Progenitor cell of endocrine pancreas (in vitro differentiated cells): Measurements from ENCODE around the gene ZNF275. TPM values are rescaled to one million over a fixed set of nuclear protein-coding genes. Genes with fewer than 3 reads are reported as not detected.

Experiments used
- DNase-seq: peaks from one replicate; pipeline ENCODE4 v3.0.0; 2021; ENCODE audit warnings: low spot score; ENCODE audit not compliant: unreplicated experiment
- H3K27ac Mint-ChIP-seq: 2 replicates; pipeline ENCODE4 v1.8.0; 2021; ENCODE audit warnings: mild to moderate bottlenecking, moderate library complexity, mixed read lengths
- H3K27me3 Mint-ChIP-seq: 2 replicates; pipeline ENCODE4 v1.8.0; 2021; ENCODE audit warnings: mixed read lengths
- H3K36me3 Mint-ChIP-seq: 2 replicates; pipeline ENCODE4 v1.8.0; 2022; ENCODE audit warnings: mixed read lengths; ENCODE audit not compliant: insufficient read depth
- H3K4me1 Mint-ChIP-seq: 2 replicates; pipeline ENCODE4 v1.8.0; 2021; ENCODE audit warnings: low read depth, mixed read lengths
- H3K4me3 Mint-ChIP-seq: 2 replicates; pipeline ENCODE4 v1.8.0; 2021; ENCODE audit warnings: low read depth, mild to moderate bottlenecking, moderate library complexity, mixed read lengths
- H3K9me3 Mint-ChIP-seq: 2 replicates; pipeline ENCODE4 v1.8.0; 2021; ENCODE audit warnings: low read depth, mixed read lengths
- total RNA-seq: library from RNA; stranded (reverse); gene quantifications from 2 replicates; pipeline ENCODE4 v1.2.1, GENCODE V29; 2021
- TF ChIP-seq, protein P1 (sequence below): fragments of 200-600 bp; sonication (generic); IDR thresholded peaks from one replicate; pipeline ENCODE4 v1.5.0; 2021; ENCODE audit warnings: antibody characterized with exemption, mild to moderate bottlenecking; ENCODE audit not compliant: unreplicated experiment

Gene ZNF275
- total RNA-seq, 1 donor from 2014 or later = 12.2 TPM

DNA sequence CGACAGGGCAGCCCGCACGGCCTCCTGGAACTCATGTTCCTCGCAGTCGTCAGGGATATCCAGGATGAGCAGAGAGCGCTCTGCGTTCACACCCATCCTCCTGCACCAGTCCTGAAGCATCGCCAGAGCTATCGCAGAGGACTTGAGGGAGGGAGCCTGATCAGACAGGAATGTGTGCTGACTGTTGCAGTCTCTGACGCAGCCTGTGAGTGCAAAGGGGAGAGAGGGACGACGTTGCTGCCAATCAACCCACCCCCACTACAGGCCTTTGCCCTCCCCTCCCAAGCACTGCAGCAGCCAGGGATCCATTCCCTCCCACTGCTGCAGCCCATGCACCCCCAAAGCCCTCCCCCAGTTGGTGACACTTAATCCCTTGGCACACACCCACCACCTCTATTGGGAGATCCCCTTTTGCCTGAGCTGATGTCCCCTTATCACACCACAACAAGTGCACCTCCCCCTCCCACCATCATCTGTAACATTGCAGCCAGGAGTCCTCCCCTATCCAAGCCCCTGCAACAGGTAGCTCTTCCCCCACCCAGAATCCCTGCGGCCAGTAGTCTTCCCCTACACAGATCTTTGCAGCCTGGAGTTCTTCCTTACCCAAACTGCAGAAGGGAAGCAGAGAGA lies 13.3 kb upstream of the ZNF275 start:
- no peak overlapping the region for H3K4me3 Mint-ChIP-seq
- H3K27me3 Mint-ChIP-seq = peaks cover 3% of the 10 kb centered on the region
- no peaks in the 10 kb centered on the region for H3K36me3 Mint-ChIP-seq
- no peak overlapping the region for H3K27ac Mint-ChIP-seq
- H3K9me3 Mint-ChIP-seq = peaks cover 16% of the 10 kb centered on the region
- no peaks in the 10 kb centered on the region for H3K4me1 Mint-ChIP-seq
- DNase-seq = no peak
- TF ChIP-seq, protein P1, sequence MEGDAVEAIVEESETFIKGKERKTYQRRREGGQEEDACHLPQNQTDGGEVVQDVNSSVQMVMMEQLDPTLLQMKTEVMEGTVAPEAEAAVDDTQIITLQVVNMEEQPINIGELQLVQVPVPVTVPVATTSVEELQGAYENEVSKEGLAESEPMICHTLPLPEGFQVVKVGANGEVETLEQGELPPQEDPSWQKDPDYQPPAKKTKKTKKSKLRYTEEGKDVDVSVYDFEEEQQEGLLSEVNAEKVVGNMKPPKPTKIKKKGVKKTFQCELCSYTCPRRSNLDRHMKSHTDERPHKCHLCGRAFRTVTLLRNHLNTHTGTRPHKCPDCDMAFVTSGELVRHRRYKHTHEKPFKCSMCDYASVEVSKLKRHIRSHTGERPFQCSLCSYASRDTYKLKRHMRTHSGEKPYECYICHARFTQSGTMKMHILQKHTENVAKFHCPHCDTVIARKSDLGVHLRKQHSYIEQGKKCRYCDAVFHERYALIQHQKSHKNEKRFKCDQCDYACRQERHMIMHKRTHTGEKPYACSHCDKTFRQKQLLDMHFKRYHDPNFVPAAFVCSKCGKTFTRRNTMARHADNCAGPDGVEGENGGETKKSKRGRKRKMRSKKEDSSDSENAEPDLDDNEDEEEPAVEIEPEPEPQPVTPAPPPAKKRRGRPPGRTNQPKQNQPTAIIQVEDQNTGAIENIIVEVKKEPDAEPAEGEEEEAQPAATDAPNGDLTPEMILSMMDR = no peak

DNA sequence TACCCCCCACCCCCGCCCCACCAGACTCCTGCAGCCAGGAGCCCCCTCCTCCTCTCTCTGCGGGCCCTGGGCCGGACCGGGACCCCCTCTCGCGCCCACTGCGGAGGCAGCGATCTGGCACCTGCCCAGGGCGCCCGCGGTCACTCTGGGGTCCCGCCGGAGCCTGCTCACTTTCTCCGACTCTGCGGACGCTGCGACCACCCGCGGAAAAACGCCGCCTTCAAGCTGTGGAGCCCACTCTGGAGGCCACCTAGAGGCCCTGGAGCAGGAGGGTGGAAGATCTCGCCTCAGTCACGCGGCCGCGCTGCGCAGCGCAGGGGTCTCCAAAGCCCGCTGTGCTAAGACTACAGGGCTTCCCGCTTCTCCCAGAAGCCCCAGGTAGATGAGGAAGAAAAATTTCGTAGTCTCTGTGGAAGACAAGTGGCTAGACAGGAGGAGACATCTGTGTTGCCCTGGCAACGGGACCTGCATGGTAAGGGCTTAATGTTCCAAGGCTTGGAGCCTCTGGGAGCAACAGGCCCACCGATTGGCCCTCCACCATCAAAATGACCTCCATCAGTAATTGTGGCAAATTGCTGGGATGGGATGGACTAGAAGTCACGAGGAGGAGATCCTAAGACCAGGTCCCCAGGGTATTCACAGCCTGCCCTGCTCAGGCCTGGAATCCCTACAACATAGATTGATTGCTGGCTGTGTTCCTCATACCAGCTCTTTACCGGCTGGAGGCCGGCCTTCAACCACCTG lies 12.4 kb upstream of the ZNF275 start, which contains the start of gene PNMA6F:
Gene PNMA6F (minus strand): TSS at position 387 of the 744 bp plus-strand sequence. CDS start 1,093 bp downstream, outside the sequence.
- H3K9me3 Mint-ChIP-seq = peaks cover 24% of the 10 kb centered on the region
- no peaks in the 10 kb centered on the region for H3K4me1 Mint-ChIP-seq
- no peak for DNase-seq
- no peak within 1 kb of the TSS for H3K4me3 Mint-ChIP-seq
- peaks cover 3% of the 10 kb centered on the region for H3K27me3 Mint-ChIP-seq
- TF ChIP-seq, protein P1 = no peak
- no peak within 1 kb of the TSS for H3K27ac Mint-ChIP-seq
- no peaks in the 10 kb centered on the region for H3K36me3 Mint-ChIP-seq

DNA sequence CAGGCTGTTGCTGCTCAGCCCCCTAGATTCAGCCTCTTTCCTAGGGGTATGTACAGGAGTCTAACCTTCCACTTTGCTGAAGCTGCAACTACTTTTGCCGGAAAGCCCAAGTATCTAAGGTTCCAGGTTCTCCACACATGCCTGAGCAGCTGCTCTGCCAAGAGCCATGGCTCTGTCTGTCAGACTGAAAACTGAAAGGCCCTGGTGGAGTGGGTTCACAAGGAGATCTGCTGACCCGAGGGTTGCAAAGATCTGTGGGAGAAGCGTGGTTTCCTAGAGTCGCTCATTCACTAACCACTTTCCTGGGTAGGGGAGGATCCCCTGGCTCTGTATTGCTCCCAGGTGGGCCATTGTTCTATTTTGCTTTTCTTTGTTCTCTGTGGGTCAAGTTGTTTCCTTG lies 6.4 kb upstream of the ZNF275 start:
- DNase-seq = no peak
- H3K9me3 Mint-ChIP-seq = peaks cover 45% of the 10 kb centered on the region
- H3K4me3 Mint-ChIP-seq = no peak overlapping the region
- H3K4me1 Mint-ChIP-seq = no peaks in the 10 kb centered on the region
- H3K27me3 Mint-ChIP-seq = peaks cover 10% of the 10 kb centered on the region
- TF ChIP-seq, protein P1 = no peak
- H3K27ac Mint-ChIP-seq = no peak overlapping the region
- no peaks in the 10 kb centered on the region for H3K36me3 Mint-ChIP-seq

DNA sequence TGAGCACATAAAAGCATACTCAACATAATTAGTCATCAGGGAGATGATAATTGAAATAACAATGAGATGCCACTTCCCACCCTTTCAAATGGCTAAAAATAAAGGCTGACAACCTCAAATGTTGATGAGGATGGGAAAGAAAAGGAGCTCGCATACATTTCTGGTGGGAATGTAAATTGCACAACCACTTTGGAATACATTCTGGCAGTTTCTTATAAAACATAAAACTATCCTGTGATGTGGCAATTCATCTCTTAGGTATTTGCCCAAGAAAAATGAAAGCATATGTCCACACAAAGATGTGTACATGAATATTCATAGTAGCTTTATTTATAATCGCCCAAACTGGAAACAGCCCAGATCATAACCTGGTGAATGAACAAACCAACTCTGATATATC lies 687 bp upstream of the ZNF275 start:
- H3K4me3 Mint-ChIP-seq = peak overlapping the region; percentile 80
- TF ChIP-seq, protein P1 = no peak
- H3K36me3 Mint-ChIP-seq = peaks cover 7% of the 10 kb centered on the region
- H3K27me3 Mint-ChIP-seq = peaks cover 13% of the 10 kb centered on the region
- H3K4me1 Mint-ChIP-seq = peaks cover 6% of the 10 kb centered on the region
- no peak overlapping the region for H3K27ac Mint-ChIP-seq
- H3K9me3 Mint-ChIP-seq = peaks cover 11% of the 10 kb centered on the region
- DNase-seq = no peak

DNA sequence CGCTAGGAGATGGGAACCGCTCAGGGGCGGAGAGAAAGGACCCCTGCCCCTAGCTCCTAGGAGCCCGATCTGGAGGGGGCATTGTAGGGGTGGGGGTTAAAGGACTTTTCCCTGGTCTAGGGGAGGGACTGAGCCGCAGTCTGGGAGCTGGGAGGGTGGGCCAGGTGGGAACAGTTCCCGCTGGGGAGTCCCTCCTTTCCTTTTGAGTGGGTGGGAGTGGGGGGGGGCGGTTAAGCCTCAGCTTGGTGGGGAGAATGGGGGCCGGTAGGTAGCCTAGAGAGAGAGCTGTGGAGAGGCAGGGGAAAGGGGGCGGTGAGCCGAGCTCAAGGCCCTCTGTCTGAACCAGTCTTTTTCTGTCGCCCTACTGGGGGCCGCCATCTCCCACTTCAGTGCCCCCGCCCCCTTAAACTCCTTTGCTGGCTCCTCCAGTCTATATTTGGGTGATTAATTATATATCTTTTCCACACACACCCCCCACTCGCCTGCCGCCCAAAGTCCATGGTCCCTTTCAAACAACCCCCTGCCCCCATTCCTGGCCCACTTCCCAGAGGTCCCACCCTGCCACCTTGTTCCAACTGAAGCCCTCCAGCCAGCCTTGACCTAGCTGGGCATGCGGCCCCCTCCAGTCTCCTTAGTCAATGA lies 822 bp downstream of the ZNF275 start:
- peaks cover 11% of the 10 kb centered on the region for H3K9me3 Mint-ChIP-seq
- peaks cover 6% of the 10 kb centered on the region for H3K4me1 Mint-ChIP-seq
- peak overlapping the region; percentile 95 for H3K27ac Mint-ChIP-seq

More for the DNA sequence above, 822 bp downstream of the ZNF275 start:
- H3K36me3 Mint-ChIP-seq = peaks cover 10% of the 10 kb centered on the region
- H3K27me3 Mint-ChIP-seq = peaks cover 13% of the 10 kb centered on the region
- TF ChIP-seq, protein P1 = no peak
- DNase-seq = no peak
- H3K4me3 Mint-ChIP-seq = peak overlapping the region; percentile 82
